HepG2 (cell line): ENCODE data around the gene LNPK. TPM values are rescaled to one million over a fixed set of nuclear protein-coding genes. Genes with fewer than 3 reads are reported as not detected.

ENCODE experiments used
- CBFB ChIP-seq: sonication (generic); formaldehyde crosslinking; IDR thresholded peaks from 2 replicates; pipeline ENCODE4 v1.4.0; 2020; ENCODE audit warnings: missing genetic modification reagents
- CBX2 ChIP-seq, 2 experiments: fragments of 200-600 bp in 1 of 2; sonication (generic); formaldehyde crosslinking in 1 of 2; IDR thresholded peaks; 2 replicates each; pipeline versions ENCODE4 v1.7.0 to v1.8.1; 2018 to 2022; ENCODE audit warnings: low read depth in 2 of 2, low read length in 1 of 2, mild to moderate bottlenecking in 1 of 2, missing genetic modification reagents in 1 of 2
- ERF ChIP-seq: IDR thresholded peaks from 2 replicates; pipeline ENCODE4 v1.6.1; 2018; ENCODE audit warnings: missing biosample characterization, missing genetic modification reagents
- JUND ChIP-seq: sonication (generic); formaldehyde crosslinking; IDR thresholded peaks from 2 replicates; pipeline ENCODE4 v1.8.0; 2022; ENCODE audit warnings: mild to moderate bottlenecking, missing genetic modification reagents
- KLF12 ChIP-seq: sonication (generic); formaldehyde crosslinking; IDR thresholded peaks from 2 replicates; pipeline ENCODE4 v1.4.0; 2020; ENCODE audit warnings: missing genetic modification reagents, borderline replicate concordance
- MTA1 ChIP-seq: sonication (generic); formaldehyde crosslinking; IDR thresholded peaks from 2 replicates; pipeline ENCODE4 v1.4.0; 2020; ENCODE audit warnings: missing genetic modification reagents, mild to moderate bottlenecking, borderline replicate concordance
- NFRKB ChIP-seq: fragments of 450-650 bp; IDR thresholded peaks from 2 replicates; pipeline ENCODE4 v1.6.1; 2017
- RFX5 ChIP-seq: IDR thresholded peaks from 2 replicates; pipeline ENCODE4 v1.6.1; 2011; ENCODE audit warnings: low read depth, low read length, improper control_type of control experiment
- RXRA ChIP-seq: sonication (generic); formaldehyde crosslinking; IDR thresholded peaks from 2 replicates; pipeline ENCODE4 v1.5.1; 2020; ENCODE audit warnings: missing genetic modification reagents
- SIN3B ChIP-seq: fragments of 150-350 bp; IDR thresholded peaks from 2 replicates; pipeline ENCODE4 v1.6.1; 2014; ENCODE audit warnings: low read length
- STAG1 ChIP-seq: sonication (generic); formaldehyde crosslinking; IDR thresholded peaks from 2 replicates; pipeline ENCODE4 v1.4.0; 2020; ENCODE audit warnings: missing genetic modification reagents
- TCF12 ChIP-seq, 2 experiments: fragments of 450-650 bp in 1 of 2; sonication (generic) in 1 of 2; formaldehyde crosslinking in 1 of 2; IDR thresholded peaks; 2 replicates each; pipeline versions ENCODE4 v1.6.1 to v1.8.0; 2017 to 2022; ENCODE audit warnings: antibody characterized with exemption in 1 of 2, mild to moderate bottlenecking in 1 of 2, missing genetic modification reagents in 1 of 2, moderate library complexity in 1 of 2
- TOPORS ChIP-seq: sonication (generic); formaldehyde crosslinking; IDR thresholded peaks from 2 replicates; pipeline ENCODE4 v1.8.0; 2023; ENCODE audit warnings: mild to moderate bottlenecking, missing genetic modification reagents
- ZKSCAN8 ChIP-seq: IDR thresholded peaks from 2 replicates; pipeline ENCODE4 v1.6.1; 2016; ENCODE audit warnings: borderline replicate concordance, missing genetic modification reagents, missing compliant biosample characterization
- ZNF143 ChIP-seq: sonication (generic); formaldehyde crosslinking; IDR thresholded peaks from 2 replicates; pipeline ENCODE4 v1.4.0; 2020; ENCODE audit warnings: missing genetic modification reagents
- ZNF225 ChIP-seq: sonication (generic); formaldehyde crosslinking; IDR thresholded peaks from 2 replicates; pipeline ENCODE4 v1.4.0; 2020; ENCODE audit warnings: mild to moderate bottlenecking, missing genetic modification reagents
- ZNF546 ChIP-seq: sonication (generic); formaldehyde crosslinking; conservative IDR thresholded peaks from 2 replicates; pipeline ENCODE4 v1.8.1; 2023; ENCODE audit warnings: mild to moderate bottlenecking, missing genetic modification reagents
- ZNF839 ChIP-seq: sonication (generic); formaldehyde crosslinking; IDR thresholded peaks from 2 replicates; pipeline ENCODE4 v1.4.0; 2020; ENCODE audit warnings: missing genetic modification reagents, mild to moderate bottlenecking, borderline replicate concordance
- ZNF878 ChIP-seq: sonication (generic); formaldehyde crosslinking; IDR thresholded peaks from 2 replicates; pipeline ENCODE4 v1.8.1; 2023; ENCODE audit warnings: mild to moderate bottlenecking, missing genetic modification reagents, moderate library complexity
- polyA plus RNA-seq, 8 experiments: library from polyadenylated mRNA; depleted of rRNA in 3 of 8; stranded (reverse) in 7 of 8; unstranded in 1 of 8; fragments of >200 nt; fragmentation: Illumina TruSeq in 4 of 8; extraction: Trizol in 4 of 8; gene quantifications; 2 replicates each; pipeline versions ENCODE4 v1.2.1 to v1.2.3, GENCODE V29; 2011 to 2016; ENCODE audit warnings: low read depth in 4 of 8, missing spikeins in 1 of 8, mixed read lengths in 1 of 8; ENCODE audit not compliant: insufficient read depth in 1 of 8
- total RNA-seq, 5 experiments: library from RNA; depleted of rRNA; stranded (reverse); fragments of >200 nt; fragmentation: Illumina TruSeq; extraction: Trizol; gene quantifications; 2 replicates each; pipeline ENCODE4 v1.2.3, GENCODE V29; 2016; ENCODE audit warnings: low read depth in 1 of 5
- TF ChIP-seq, protein P1 (sequence below): sonication (generic); formaldehyde crosslinking; IDR thresholded peaks from 2 replicates; pipeline ENCODE4 v1.4.0; 2020; ENCODE audit warnings: missing genetic modification reagents
- TF ChIP-seq, protein P2 (sequence below): sonication (generic); formaldehyde crosslinking; IDR thresholded peaks from 2 replicates; pipeline ENCODE4 v1.5.0; 2020; ENCODE audit warnings: mild to moderate bottlenecking, missing genetic modification reagents
- TF ChIP-seq, protein P3 (sequence below): sonication (generic); formaldehyde crosslinking; IDR thresholded peaks from 2 replicates; pipeline ENCODE4 v1.5.0; 2020; ENCODE audit warnings: mild to moderate bottlenecking, missing genetic modification reagents, moderate library complexity
- TF ChIP-seq, protein P4 (sequence below): sonication (generic); formaldehyde crosslinking; IDR thresholded peaks from 2 replicates; pipeline ENCODE4 v1.4.0; 2020; ENCODE audit warnings: mild to moderate bottlenecking, missing genetic modification reagents

The LNPK gene
- total and polyA plus RNA-seq, 2 of the 13 experiments (the other 11 are each of a cell fraction or from before 2014, with no cell fraction given): 25.4 to 26.1 TPM

GRCh38 chr2:176001916-176002687 is at the start of gene LNPK (continued):
- TF ChIP-seq, protein P1, sequence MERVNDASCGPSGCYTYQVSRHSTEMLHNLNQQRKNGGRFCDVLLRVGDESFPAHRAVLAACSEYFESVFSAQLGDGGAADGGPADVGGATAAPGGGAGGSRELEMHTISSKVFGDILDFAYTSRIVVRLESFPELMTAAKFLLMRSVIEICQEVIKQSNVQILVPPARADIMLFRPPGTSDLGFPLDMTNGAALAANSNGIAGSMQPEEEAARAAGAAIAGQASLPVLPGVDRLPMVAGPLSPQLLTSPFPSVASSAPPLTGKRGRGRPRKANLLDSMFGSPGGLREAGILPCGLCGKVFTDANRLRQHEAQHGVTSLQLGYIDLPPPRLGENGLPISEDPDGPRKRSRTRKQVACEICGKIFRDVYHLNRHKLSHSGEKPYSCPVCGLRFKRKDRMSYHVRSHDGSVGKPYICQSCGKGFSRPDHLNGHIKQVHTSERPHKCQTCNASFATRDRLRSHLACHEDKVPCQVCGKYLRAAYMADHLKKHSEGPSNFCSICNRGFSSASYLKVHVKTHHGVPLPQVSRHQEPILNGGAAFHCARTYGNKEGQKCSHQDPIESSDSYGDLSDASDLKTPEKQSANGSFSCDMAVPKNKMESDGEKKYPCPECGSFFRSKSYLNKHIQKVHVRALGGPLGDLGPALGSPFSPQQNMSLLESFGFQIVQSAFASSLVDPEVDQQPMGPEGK (CRISPR knock-in tag): peak; percentile 69; the same call in 1 of the 2 replicates
- TF ChIP-seq, protein P2, sequence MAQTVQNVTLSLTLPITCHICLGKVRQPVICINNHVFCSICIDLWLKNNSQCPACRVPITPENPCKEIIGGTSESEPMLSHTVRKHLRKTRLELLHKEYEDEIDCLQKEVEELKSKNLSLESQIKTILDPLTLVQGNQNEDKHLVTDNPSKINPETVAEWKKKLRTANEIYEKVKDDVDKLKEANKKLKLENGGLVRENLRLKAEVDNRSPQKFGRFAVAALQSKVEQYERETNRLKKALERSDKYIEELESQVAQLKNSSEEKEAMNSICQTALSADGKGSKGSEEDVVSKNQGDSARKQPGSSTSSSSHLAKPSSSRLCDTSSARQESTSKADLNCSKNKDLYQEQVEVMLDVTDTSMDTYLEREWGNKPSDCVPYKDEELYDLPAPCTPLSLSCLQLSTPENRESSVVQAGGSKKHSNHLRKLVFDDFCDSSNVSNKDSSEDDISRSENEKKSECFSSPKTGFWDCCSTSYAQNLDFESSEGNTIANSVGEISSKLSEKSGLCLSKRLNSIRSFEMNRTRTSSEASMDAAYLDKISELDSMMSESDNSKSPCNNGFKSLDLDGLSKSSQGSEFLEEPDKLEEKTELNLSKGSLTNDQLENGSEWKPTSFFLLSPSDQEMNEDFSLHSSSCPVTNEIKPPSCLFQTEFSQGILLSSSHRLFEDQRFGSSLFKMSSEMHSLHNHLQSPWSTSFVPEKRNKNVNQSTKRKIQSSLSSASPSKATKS (CRISPR knock-in tag): no peak
- TF ChIP-seq NFRKB (no peak), ZNF546 (CRISPR knock-in tag) (peak; percentile 93), CBX2 (IDR thresholded peaks at IDR 0.05; ENCODE audit: low read depth, low read length) (peak; percentile 35; the same call in 1 of the 2 replicates), CBX2 (CRISPR knock-in tag; IDR thresholded peaks at IDR 0.05; ENCODE audit: low read depth) (no peak), ZKSCAN8 (CRISPR knock-in tag) (no peak), ZNF839 (CRISPR knock-in tag) (0 out of 2 replicates have a peak, but pooled peaks have one; percentile 29), SIN3B (peak; percentile 65; the same call in 1 of the 2 replicates), ZNF225 (CRISPR knock-in tag) (0 out of 2 replicates have a peak, but pooled peaks have one; percentile 66), ZNF878 (no peak; the same call in 1 of the 2 replicates), ERF (CRISPR knock-in tag) (peak; percentile 74), TCF12 (IDR thresholded peaks at IDR 0.05) (no peak), TCF12 (CRISPR knock-in tag; IDR thresholded peaks at IDR 0.05) (peak; percentile 82; the same call in 1 of the 2 replicates), RXRA (CRISPR knock-in tag) (peak; percentile 57; the same call in 1 of the 2 replicates), STAG1 (CRISPR knock-in tag) (peak; percentile 13; the same call in 1 of the 2 replicates), KLF12 (CRISPR knock-in tag) (no peak; the same call in 1 of the 2 replicates), ZNF143 (CRISPR knock-in tag) (peak; percentile 90), CBFB (CRISPR knock-in tag) (no peak; the same call in 1 of the 2 replicates), JUND (CRISPR knock-in tag) (peak; percentile 76; the same call in 1 of the 2 replicates), RFX5 (no peak), TOPORS (CRISPR knock-in tag) (peak; percentile 94; the same call in 1 of the 2 replicates), MTA1 (CRISPR knock-in tag) (peak; percentile 76; the same call in 1 of the 2 replicates)
- TF ChIP-seq, protein P3, sequence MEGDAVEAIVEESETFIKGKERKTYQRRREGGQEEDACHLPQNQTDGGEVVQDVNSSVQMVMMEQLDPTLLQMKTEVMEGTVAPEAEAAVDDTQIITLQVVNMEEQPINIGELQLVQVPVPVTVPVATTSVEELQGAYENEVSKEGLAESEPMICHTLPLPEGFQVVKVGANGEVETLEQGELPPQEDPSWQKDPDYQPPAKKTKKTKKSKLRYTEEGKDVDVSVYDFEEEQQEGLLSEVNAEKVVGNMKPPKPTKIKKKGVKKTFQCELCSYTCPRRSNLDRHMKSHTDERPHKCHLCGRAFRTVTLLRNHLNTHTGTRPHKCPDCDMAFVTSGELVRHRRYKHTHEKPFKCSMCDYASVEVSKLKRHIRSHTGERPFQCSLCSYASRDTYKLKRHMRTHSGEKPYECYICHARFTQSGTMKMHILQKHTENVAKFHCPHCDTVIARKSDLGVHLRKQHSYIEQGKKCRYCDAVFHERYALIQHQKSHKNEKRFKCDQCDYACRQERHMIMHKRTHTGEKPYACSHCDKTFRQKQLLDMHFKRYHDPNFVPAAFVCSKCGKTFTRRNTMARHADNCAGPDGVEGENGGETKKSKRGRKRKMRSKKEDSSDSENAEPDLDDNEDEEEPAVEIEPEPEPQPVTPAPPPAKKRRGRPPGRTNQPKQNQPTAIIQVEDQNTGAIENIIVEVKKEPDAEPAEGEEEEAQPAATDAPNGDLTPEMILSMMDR: peak; percentile 39
- TF ChIP-seq, protein P4, sequence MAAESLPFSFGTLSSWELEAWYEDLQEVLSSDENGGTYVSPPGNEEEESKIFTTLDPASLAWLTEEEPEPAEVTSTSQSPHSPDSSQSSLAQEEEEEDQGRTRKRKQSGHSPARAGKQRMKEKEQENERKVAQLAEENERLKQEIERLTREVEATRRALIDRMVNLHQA (CRISPR knock-in tag): 0 out of 2 replicates have a peak, but pooled peaks have one; percentile 71
